ENCODE results near the gene IL24.

Gene IL24

DNA sequence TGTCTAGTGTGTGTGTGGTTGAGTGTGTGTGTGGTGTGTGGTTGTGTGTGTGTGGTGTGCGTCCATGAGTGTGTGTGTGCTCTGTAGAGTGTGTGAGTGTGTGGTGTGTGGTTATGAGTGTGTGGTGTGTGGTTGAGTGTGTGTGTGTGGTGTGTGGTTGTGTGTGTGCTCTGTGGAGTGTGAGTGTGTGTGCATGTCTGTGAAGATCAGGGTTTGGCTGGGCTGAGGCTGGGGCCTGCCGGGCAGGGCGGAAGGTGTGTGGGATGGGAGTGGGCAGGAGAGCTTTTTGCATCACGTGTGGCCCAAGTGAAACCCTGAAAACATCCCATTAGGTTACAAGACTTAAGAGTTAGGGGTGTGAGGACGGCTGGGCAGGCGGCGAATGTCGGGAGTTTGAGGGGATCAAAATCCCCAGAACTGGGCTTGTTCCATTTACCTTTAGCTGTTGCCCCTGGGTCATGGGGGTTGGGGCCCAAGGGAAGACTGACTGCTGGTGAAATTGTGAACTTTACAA, 27.4 kb downstream of the IL24 start:
- DNase-seq (ENCODE audit: low read depth in 2 of 2): no peak

DNA sequence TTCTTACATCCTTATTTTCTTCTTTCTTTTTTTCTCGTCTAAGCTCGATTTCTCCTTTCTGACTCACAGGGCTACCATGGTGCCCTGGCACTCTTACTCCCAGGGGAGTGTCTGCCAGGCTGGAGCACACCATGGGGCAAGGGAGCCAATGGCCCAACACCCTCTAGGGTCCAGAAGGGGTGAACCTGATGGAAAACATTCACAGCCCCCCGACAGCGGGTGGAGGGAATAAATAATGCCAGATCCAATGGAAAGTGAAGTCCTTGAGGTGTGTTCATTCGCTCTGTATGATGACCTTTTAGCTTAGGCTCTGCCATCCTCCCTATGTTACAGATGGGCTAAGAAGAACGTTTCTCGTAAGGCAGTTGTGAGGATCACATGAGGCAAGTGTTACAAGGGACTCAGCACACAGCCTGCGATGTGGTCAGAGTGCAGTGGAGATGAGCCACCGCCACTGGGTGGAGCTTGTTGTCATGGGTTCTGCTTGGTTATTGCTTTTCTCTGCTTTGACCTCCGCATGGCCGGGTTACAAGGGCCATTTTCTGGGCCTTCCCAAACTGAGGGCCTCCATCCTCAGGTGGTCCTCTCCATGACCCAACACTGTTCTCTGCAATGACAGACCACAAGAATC, 28.0 kb downstream of the IL24 start:
- DNase-seq (ENCODE audit: low read depth in 2 of 2): no peak

DNA sequence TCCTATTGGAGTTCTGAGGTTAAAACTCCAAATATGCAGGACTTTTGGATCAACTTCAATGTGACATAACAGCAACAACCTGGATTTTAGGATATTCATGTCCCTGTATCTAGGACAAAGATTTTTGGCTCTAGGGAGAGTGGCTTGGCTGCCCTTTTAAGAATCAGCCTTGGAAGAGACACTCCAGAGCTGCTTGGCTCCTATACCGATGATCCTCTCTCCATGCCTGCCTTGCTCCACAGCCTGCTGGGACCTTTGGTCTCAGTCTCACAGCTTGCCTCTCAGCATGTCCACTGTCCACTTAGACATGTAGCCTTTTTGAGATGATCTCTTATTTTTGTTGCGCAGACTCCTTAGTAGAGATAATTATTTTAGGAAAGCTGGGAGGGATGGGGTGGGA, 29.0 kb downstream of the IL24 start:
- no peak for DNase-seq (ENCODE audit: low read depth in 2 of 2)

DNA sequence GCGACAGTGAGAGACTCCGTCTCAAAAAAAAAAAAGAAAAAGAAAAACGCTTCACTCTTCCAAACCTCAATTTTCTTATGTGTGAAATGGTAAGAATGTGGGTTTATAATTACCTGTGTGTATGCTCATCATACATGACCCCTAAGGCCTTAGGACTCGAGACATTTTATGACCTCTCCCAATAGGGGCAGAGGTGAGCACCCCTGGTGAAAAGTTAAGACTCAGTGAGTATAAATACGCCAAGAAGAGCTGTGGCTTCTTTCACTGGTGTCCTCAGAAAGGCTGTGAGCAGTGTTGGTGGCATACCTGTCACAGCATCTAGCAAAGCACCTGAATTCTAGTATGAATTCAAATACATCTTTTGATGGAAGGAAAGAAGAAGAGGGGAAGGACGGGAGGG, 32.3 kb downstream of the IL24 start:
- DNase-seq (ENCODE audit: low read depth in 2 of 2): no peak

DNA sequence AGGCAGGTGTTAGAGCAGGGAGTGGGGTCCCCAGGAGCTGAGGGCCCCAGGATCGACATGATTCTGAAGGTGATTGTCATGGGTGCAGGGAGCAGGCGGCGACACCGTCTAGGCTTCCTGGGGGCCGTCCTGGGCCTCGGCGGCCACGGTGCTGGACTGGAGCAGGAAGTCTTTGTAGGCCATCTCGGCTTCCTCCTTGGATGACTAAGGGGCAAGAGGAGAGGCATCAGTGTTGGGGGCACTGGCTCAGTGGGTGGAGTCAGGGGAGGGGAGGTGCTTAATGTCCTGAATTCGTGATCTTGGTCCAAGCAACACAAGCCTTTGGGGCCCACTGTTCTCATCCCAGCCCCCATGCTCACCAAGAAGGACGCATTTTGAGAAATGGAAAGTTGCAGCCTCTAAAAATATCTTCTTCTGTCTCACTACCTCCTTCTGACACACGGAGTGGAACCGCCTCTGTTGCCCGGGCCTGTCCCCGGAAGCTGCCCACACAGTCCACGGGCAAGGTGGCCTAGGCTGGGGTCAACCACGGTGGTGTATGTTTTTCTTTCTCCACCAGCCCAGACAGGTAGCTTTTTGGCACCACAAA, 33.1 kb downstream of the IL24 start:
- no peak for DNase-seq (ENCODE audit: low read depth in 2 of 2)

DNA sequence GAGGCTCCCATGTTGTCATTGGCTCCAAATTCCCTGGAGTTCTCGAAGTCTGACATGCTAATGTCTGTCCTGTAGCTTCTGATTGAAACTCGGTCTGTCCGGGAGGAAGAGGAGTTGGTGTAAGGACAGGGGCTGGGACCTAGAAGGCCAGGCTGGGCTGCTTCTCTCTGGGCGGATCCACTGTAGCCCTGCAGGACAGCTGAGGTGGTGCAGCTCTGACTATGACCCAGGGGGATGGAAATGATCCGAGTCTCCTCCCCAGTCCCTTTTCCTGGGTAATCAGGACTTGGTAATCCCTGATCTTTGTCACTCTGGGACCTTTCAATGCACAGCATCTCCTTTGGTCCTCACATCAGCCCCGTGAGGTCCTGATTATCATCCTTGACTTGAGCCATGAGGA, 34.5 kb downstream of the IL24 start:
- no peak for DNase-seq (ENCODE audit: low read depth in 2 of 2)

DNA sequence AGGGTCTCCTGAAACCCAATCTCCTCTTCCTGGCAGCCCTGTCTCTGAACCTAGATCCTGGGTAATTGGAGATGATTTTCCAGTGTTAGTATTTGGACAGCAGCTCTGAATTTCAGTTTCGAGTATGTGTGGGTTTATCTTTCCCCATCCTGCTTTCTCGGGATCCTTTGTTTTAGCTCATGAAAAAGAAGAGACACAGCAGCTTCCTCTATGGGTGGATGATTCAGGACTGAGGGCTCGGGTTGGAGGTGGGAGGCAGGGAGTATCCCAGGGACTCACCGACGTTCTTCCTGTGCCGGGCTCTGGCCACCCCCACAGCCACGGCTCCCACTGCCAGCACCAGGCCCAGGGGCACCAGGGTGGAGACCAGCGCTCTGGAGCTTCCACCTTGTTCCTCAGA, 34.9 kb downstream of the IL24 start:
- no peak for DNase-seq (ENCODE audit: low read depth in 2 of 2)

DNA sequence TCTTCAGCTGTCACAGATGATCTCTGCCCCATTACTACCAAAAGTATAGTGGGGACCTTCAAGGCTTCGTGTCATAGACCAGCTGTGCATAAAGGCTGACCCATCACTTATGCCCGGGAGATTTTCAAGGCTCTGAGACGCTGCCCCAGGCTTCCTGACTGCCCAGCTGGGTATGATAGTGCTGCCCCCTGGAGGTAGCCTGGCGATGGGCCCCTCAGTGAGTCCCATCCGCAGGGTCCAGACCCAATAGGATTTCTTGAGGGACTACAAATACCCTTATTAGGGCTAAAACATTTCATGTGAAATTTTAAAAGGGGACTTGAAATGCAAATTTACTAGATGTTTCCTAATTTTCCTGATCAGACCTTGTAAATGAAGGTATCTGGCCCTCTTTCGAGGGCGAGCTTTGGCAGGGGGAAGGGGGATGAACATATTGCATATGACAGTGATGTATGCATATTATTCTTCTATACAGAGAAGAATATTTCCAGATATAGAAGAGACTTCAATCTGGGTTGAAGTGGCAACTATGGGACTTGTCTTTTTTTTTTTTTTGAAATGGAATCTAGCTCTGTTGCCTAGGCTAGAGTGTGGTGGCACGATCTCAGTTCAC, 36.2 kb downstream of the IL24 start:
- DNase-seq (ENCODE audit: low read depth in 2 of 2): no peak

DNA sequence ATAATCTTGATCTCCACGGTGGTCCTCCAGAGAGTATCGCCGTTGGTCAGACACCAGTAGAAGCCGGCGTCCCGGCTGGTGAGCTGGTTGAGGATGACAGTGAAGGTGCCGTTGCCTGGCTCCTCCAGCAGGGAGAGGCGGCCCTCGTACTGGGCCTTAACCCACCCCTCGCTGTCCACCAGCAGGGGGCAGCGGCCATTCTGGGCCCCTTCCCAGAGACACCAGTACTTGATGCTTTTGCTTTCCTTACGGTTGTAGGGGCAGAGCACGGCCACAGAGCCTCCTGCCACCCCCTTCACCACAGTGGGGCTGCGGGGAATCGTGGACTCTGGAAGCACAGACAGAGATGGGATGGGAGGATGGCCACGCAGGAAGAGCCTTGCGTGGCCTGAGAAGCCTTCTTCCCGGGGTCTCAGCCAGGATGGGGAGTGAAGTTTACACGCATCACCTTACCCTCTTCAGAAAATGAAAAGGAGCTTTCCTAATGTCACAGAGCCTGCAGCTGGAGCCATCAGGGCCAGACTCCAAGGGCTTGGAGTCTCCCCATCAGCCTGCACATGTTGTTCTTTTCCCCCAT, 38.3 kb downstream of the IL24 start:
- DNase-seq (ENCODE audit: low read depth in 2 of 2): no peak

DNA sequence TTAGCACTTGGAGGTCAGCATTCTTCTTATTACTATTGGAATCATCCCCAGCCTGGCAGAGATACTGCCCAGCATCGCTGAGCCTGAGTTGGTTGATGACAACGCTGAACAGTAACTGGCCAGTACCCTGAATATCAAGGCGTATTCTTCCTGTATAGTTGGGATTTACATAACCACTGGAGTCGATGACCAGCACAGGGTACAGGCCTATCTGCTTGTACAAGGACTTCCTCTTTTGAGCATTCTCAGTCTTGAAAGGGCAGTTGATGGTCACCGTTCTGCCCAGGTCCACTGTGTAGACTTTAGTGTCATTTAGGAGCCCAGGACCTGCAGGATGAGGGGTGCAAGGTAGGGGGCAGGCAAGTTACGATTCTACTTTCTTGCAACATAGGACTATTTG, 40.2 kb downstream of the IL24 start:
- no peak for DNase-seq (ENCODE audit: low read depth in 2 of 2)

DNA sequence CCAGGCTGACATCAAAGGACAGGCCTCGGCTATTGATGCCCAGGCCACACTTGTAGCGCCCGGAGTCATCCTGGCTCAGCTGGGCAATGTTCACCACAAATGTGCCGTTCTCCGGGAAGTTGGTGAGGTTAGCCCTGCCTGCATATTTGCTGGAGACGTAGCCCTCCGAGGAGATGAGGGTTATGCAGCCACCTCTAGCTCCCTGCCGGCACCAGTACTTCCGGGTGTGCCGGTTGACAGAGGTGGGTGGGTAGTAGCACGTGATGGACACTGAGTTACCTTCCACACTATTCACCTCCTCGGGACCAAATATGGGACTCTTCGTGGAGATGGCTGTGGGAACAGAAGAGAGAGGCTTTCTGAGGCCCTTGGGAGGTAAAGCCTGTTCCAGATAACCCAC, 41.9 kb downstream of the IL24 start:
- no peak for DNase-seq (ENCODE audit: low read depth in 2 of 2)

DNA sequence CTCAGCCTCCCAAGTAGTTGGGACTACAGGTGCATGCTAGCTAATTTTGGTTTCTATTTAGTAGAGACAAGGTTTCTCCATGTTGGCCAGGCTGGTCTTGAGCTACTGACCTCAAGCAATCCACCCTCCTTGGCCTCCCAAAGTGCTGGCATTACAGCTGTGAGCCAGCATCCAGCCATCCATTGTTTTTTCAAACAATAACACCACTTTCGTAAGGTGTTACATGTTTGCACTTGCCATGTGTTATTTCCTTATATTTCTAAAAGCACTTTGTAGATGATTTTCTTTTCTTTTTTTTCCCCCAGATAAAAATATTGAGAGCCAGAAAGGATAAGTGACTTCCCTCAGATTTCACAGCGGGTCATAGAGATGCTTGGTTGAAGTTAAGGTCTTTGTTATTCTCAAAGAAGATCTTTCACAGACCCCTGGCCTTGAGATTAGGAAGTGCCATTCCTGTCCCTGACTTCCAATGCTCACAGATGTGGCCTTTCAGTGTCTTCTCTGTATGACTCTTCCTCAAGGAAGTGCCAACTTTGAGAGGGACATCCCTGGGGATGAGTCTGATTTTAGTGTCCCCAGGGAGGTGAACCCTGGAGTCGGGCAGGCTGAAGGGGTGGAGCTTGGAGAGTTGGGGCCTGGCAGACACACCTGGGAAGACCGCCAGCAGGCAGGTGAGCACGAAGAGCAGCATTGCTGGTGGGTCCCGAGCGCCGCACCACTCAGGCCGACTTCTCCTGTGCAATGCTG, 42.8 kb downstream of the IL24 start:
- DNase-seq (ENCODE audit: low read depth in 2 of 2): no peak

DNA sequence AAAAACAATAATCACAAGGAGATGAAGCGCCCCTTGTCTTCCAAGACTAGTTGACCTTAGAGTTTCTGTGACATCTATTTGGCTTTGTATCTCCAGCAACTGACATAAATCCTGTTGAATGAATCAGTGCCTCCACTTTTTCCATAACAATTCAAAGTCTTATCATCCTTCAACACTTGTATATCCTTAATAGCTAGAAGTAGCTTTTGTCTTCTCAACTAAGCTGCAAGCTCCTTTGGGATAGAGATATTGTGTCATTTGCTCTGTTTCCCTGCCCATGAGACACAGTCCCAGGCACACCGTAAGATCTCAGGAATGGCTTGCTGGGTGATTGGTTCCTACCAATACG, 43.3 kb downstream of the IL24 start:
- DNase-seq (ENCODE audit: low read depth in 2 of 2): no peak

DNA sequence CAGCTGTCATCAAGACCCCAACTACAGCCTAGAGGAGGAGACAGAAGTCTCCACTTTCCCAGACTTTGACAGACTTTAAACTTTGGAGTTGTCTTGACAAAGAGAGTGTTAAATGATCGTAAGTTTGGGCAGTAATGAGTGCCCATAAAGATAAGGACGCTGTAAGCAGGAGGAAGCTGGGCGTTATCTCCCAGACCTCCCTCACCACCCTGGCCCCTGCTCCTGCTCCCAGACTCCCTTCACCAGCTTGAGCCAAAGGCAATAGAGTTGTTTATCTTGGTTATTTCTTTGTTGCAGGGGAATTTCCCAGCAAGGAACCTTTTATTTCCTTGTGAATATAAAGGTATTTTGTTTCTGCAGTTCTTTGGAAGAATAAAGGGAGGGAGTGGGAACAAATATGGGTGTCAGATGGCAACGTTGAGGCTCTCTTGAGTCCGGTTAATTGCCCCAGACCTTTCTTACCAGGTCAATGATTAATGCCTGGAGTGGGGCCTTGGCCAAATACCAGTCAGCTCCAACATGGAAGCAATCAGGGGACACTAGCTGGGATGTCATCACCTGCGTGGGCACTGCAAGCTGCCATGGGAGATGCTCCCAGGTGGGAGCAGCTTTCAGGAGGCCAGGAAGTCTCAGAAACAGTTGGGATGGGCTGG, 44.6 kb downstream of the IL24 start:
- no peak for DNase-seq (ENCODE audit: low read depth in 2 of 2)

DNA sequence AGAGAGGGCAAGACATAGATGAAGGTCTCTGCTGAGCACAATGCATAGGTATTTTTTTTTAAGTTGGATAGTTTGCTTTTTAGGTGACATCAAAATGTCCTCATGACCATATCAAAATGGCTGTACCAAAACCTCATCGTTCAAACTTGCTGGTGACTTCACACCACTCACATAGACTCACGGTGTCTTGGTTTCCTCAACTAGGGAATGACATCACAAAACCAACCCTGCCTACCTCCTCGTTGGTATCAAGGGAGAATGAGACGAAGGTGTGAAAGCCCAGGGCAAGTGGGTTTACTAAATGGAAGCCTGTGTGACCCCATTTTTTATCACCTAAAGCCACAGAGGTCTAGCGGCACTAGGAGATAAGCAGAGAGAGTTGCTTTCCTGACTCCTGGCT, 47.5 kb downstream of the IL24 start:
- no peak for DNase-seq (ENCODE audit: low read depth in 2 of 2)

DNA sequence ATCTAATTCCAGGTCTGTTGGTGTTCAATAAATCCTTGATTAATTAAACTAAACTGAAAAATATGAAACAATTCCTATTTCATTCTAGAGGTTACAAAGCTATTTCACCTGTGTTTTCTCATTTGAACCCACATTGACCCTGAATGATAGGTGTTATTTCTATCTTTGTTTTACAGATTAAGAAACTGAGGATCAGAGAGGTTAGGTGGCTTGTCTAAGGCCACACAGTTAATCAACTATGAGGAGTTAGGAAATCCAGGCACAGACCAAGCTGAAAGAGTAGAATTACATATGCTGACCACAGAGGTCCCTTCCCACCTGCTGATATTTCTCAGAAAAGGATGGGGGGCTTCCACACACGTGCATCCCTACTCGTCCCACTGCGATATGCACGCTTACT, 48.5 kb downstream of the IL24 start:
- DNase-seq (ENCODE audit: low read depth in 2 of 2): no peak

DNA sequence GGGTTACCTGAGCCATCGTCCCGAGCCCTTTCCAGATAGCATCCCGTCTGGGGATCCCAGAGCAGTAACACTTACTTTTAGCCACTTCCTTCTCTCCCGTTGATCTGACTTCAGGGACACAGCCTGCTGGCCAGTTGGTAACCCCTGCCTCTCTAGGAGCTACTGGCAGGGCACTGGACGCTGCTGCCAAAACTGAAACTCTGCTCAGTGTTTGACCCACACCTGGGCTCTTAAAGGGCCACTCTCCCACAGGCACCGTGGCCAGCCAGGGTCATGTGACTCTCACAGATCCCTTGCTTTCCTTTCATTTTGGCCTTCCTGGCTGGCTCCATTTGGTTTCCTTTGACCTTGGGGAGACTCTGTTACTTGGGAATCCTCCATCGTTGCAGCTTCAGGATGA, 49.0 kb downstream of the IL24 start, which contains the start of gene PIGR:
TSS of gene PIGR (minus strand) at position 206 of the 400 bp plus-strand sequence. CDS start 5,935 bp downstream, outside the sequence.
- DNase-seq (ENCODE audit: low read depth in 2 of 2): no peak

DNA sequence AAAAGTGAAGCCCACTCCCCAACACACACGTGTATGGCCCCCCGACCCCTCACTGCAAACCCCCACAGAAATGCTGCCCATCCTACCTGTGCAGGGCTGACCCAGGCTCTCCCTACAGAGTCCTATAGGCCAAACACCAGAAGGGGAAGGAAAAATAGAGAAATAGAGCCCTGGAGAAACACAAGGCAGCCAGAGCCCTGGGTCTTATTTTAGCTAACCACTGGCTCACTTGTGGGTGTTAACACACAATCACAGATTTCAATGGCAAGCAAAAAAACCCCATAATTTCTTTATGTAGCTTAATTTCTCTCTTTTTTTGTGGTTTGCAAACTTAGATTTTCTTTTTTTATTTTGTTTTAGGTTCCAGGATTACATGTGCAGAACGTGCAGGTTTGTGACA, 50.0 kb downstream of the IL24 start:
- no peak for DNase-seq (ENCODE audit: low read depth in 2 of 2)

DNA sequence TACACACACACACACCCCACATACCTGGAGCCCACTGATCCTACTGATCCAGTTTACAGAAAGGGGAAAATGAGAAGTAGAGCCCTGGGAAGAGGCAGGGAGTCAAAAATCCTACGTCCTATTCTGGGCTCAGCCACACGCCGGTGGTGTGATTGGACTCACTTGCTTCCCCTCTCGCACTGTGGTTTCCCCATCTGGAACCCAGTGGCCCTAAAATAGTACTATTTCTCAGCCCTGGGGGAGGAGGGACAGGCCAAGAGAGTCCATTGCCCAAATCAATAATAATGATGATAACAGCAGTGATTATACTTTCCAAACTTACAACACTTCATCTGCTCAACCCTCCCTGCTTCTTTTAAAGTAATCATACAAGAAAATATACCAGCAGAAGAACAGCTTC, 52.0 kb downstream of the IL24 start:
- DNase-seq (ENCODE audit: low read depth in 2 of 2): no peak

DNA sequence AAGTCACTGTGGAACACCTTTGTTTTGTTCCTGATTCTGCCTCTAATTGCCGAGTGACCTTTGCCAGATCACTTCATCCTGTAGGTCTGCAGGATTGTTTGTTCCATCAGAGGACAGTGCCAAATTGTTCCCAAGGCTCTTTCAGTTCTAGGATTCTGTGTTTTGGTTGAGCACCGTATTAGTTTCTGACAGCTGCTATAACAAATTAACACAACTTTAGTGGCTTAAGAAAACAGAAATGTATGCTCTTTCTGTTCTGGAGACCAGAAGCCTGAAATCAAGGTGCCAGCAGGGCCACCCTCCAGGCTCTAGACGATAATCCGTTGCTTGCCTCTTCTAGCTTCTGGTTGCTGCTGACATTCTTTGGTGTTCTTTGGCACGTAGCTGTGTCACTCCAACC, 52.4 kb downstream of the IL24 start:
- no peak for DNase-seq (ENCODE audit: low read depth in 2 of 2)

DNA sequence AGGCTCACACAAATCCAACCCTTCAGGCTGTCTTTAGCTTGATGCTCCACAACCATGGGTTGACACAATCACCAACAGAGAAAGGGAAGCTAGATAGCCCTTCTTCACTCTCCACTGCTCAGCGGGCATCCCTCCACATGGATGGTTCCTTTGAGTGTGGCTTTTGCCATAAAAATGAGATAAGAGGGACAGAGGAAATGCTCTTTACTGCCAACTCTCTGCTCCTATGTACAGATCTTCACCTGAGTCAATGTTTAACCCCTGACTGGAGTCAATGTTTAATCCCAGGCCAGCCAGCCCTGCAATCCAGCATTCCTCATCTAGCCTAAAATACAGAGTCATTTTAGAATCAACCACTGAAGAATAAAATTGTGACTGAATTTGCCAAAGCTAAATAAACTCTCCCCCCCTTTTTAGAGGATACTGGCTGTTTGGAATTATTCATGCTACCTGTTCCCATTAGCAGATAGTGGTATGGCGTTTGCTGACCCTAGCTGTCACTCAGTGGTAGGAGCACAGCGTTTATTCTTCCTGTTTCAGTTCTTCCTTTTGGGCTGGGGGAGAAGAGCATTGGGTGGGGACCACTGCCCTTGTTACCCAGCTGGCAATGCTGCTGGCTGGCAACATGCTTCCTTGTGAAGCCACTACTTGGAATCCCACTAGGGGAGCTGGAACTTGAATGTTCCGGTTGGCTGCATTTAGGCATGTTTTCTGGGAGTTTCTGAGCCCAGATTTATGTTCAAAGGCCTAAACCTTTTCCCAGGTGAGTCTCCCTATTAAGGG, 54.3 kb downstream of the IL24 start:
- no peak for DNase-seq (ENCODE audit: low read depth in 2 of 2)
